HEK293 (cell line): ENCODE results near the gene C2CD2.

Source experiments
- KLF1 ChIP-seq: fragments of 450-650 bp; formaldehyde crosslinking; IDR thresholded peaks from 2 replicates; pipeline ENCODE4 v1.5.1; 2016; ENCODE audit warnings: missing biosample characterization, missing genetic modification characterization
- PRDM1 ChIP-seq: fragments of 450-650 bp; formaldehyde crosslinking; IDR thresholded peaks from 2 replicates; pipeline ENCODE4; 2016; ENCODE audit warnings: missing biosample characterization, missing genetic modification characterization
- YY1 ChIP-seq: fragments of 450-650 bp; formaldehyde crosslinking; IDR thresholded peaks from 2 replicates; pipeline ENCODE4 v1.5.1; 2018; ENCODE audit warnings: missing biosample characterization, missing genetic modification characterization
- ZFP3 ChIP-seq: fragments of 450-650 bp; formaldehyde crosslinking; IDR thresholded peaks from 2 replicates; pipeline ENCODE4 v1.5.1; 2016; ENCODE audit warnings: low read depth, missing biosample characterization, missing genetic modification characterization
- ZNF311 ChIP-seq: fragments of 450-650 bp; formaldehyde crosslinking; IDR thresholded peaks from 2 replicates; pipeline ENCODE4 v1.5.1; 2017; ENCODE audit warnings: missing biosample characterization, missing genetic modification characterization, borderline replicate concordance
- ZNF324 ChIP-seq: fragments of 450-650 bp; formaldehyde crosslinking; IDR thresholded peaks from 2 replicates; pipeline ENCODE4 v1.5.1; 2016; ENCODE audit warnings: missing biosample characterization, missing genetic modification characterization
- TF ChIP-seq, protein P1 (sequence below): fragments of 450-650 bp; formaldehyde crosslinking; IDR thresholded peaks from 2 replicates; pipeline ENCODE4 v1.5.1; 2016; ENCODE audit warnings: missing biosample characterization, missing genetic modification characterization
- TF ChIP-seq, protein P2 (sequence below): fragments of 450-650 bp; formaldehyde crosslinking; IDR thresholded peaks from 2 replicates; pipeline ENCODE4 v1.5.1; 2016; ENCODE audit warnings: missing biosample characterization, missing genetic modification characterization
- TF ChIP-seq, protein P3 (sequence below): fragments of 450-650 bp; formaldehyde crosslinking; IDR thresholded peaks from 2 replicates; pipeline ENCODE4 v1.5.1; 2017; ENCODE audit warnings: missing biosample characterization, missing genetic modification characterization

DNA sequence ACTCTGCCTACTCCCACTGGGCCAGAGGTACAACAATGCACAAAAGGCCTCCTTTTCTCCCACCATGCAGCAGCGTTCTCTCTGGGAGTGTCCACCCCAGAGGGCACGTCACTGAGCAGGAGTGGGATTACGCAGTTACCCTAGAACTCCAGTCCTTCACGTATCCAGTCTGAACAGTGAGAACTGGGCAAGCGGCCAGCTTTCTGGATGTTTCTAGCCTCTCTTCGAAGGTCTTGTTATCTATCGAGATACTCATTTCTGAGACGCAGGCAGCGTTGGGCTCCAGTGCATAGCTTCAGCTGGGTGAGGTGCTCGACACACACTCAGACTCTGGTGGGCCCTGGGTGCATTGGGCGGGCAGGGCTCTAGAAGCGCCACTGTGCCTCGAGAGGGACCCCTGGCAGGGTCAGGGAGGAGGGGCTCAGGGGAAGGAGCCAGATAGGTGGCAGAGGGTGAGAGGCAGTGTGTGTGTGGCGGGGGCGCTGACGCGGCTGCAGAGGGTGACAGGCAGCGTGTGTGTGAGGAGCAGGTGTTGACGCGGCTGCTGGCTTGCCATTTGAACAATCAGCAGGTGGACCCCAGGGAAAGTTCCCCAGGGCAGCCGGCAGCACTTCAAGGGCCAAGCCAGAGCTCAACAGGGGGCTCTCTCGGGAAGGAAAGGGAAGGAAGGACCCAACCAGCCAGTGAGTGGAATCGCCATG is 102.6 kb downstream of the C2CD2 start:
- TF ChIP-seq PRDM1: no peak
- TF ChIP-seq, protein P1, sequence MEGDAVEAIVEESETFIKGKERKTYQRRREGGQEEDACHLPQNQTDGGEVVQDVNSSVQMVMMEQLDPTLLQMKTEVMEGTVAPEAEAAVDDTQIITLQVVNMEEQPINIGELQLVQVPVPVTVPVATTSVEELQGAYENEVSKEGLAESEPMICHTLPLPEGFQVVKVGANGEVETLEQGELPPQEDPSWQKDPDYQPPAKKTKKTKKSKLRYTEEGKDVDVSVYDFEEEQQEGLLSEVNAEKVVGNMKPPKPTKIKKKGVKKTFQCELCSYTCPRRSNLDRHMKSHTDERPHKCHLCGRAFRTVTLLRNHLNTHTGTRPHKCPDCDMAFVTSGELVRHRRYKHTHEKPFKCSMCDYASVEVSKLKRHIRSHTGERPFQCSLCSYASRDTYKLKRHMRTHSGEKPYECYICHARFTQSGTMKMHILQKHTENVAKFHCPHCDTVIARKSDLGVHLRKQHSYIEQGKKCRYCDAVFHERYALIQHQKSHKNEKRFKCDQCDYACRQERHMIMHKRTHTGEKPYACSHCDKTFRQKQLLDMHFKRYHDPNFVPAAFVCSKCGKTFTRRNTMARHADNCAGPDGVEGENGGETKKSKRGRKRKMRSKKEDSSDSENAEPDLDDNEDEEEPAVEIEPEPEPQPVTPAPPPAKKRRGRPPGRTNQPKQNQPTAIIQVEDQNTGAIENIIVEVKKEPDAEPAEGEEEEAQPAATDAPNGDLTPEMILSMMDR (tag by site-specific recombination): no peak
- TF ChIP-seq, protein P2, sequence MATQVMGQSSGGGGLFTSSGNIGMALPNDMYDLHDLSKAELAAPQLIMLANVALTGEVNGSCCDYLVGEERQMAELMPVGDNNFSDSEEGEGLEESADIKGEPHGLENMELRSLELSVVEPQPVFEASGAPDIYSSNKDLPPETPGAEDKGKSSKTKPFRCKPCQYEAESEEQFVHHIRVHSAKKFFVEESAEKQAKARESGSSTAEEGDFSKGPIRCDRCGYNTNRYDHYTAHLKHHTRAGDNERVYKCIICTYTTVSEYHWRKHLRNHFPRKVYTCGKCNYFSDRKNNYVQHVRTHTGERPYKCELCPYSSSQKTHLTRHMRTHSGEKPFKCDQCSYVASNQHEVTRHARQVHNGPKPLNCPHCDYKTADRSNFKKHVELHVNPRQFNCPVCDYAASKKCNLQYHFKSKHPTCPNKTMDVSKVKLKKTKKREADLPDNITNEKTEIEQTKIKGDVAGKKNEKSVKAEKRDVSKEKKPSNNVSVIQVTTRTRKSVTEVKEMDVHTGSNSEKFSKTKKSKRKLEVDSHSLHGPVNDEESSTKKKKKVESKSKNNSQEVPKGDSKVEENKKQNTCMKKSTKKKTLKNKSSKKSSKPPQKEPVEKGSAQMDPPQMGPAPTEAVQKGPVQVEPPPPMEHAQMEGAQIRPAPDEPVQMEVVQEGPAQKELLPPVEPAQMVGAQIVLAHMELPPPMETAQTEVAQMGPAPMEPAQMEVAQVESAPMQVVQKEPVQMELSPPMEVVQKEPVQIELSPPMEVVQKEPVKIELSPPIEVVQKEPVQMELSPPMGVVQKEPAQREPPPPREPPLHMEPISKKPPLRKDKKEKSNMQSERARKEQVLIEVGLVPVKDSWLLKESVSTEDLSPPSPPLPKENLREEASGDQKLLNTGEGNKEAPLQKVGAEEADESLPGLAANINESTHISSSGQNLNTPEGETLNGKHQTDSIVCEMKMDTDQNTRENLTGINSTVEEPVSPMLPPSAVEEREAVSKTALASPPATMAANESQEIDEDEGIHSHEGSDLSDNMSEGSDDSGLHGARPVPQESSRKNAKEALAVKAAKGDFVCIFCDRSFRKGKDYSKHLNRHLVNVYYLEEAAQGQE: no peak
- no peak for TF ChIP-seq YY1 (tag by site-specific recombination)
- TF ChIP-seq ZFP3 (tag by site-specific recombination): no peak
- TF ChIP-seq, protein P3, sequence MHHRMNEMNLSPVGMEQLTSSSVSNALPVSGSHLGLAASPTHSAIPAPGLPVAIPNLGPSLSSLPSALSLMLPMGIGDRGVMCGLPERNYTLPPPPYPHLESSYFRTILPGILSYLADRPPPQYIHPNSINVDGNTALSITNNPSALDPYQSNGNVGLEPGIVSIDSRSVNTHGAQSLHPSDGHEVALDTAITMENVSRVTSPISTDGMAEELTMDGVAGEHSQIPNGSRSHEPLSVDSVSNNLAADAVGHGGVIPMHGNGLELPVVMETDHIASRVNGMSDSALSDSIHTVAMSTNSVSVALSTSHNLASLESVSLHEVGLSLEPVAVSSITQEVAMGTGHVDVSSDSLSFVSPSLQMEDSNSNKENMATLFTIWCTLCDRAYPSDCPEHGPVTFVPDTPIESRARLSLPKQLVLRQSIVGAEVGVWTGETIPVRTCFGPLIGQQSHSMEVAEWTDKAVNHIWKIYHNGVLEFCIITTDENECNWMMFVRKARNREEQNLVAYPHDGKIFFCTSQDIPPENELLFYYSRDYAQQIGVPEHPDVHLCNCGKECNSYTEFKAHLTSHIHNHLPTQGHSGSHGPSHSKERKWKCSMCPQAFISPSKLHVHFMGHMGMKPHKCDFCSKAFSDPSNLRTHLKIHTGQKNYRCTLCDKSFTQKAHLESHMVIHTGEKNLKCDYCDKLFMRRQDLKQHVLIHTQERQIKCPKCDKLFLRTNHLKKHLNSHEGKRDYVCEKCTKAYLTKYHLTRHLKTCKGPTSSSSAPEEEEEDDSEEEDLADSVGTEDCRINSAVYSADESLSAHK: no peak
- no peak for TF ChIP-seq ZNF311 (tag by site-specific recombination)
- TF ChIP-seq KLF1 (tag by site-specific recombination): no peak
- no peak for TF ChIP-seq ZNF324 (tag by site-specific recombination)
